GM21367 (cell line): ENCODE measurements around the gene RNF26.

Source experiments
- ATAC-seq: cut with Tn5 transposase; IDR thresholded peaks from one replicate; pipeline ENCODE4 v1.9.1; 2021; ENCODE audit not compliant: unreplicated experiment

RNF26 gene

GRCh38 chr11:119335655-119336543 lies 1.6 kb downstream of the RNF26 start:
- no peak for ATAC-seq

DNA sequence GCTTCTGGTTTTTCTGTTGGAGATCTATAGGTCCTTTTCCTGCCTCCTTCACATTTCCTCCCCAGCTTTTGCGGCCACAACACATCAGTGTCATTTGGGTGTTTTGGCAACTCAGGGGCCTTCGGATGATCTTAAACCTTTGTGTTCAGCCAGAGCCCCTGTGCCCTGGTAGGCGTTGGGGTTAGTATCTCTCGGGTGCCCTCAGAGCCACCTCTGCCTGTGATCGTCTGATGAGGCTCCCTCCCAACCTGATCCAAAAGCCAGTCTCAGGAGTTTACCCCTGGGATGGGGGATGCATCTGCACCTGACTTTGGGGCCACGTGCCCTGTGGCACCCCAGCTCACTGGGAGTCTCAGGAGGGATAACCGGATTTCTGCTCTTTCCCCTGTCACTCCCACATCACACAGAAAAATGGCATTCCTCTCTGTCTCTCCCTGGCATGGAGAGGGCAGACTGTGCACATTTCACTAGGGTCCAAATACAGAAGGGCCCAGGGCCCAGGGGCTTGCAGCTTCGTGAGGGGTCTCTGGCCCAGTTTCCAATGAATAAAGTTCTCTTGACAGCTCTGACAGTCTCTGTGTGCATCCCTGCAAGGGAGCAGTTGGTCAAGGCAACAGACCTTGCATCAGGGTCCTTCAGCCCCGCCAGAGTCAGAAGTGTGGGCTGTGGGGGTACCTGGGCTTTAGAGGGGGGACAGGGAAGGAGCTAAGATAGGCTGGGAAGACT lies 2.6 kb downstream of the RNF26 start:
- no peak for ATAC-seq

- no peak for ATAC-seq
Measured at GRCh38 chr11:119337581-119338317, 3.4 kb downstream of the RNF26 start.

- no peak for ATAC-seq
Measured at GRCh38 chr11:119338318-119338890, 4.1 kb downstream of the RNF26 start.

GRCh38 chr11:119338965-119339588 lies 4.8 kb downstream of the RNF26 start:
- ATAC-seq = no peak

DNA sequence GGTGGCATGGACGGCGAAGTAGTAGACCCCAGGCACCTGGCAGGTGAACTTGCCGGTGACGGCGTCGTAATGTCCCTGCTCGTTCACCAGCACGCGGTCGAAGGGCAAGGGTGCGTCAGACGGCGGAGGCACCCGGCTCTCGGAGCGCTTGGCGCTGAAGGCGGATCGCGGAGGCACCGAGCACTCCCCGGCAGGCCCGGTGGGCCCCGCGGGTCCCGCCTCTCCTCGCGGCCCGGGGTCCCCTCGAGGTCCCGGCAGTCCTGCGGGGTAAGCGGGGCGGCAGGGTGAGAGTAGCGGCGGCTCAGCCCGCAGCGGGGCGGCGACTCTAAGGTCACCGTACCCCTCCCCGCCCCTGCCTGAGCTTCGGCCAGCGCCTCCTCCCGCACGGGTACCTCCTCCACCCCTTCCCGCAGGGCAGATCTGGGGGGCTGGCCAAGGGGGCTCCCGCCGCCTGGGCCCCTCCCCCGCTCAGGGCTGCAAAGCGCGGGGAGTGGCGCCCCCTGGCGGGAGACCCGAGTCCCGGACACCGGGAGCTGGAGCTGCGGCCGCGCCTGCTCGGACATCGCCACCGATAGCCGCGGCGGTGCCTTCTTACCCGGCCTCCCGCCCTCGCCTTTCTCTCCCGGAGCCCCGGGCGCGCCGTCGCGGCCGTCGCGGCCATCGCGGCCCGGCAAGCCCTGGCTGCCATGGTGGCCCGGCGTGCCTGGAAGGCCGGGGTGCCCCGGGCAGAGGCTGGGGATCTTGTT lies 5.4 kb downstream of the RNF26 start:
- ATAC-seq = no peak

- no peak for ATAC-seq
Measured at GRCh38 chr11:119340335-119341221, 6.3 kb downstream of the RNF26 start, which contains the start of gene C1QTNF5. TSS of gene C1QTNF5 (minus strand) at chr11:119340883. CDS start at chr11:119340397, 486 bp downstream.

DNA sequence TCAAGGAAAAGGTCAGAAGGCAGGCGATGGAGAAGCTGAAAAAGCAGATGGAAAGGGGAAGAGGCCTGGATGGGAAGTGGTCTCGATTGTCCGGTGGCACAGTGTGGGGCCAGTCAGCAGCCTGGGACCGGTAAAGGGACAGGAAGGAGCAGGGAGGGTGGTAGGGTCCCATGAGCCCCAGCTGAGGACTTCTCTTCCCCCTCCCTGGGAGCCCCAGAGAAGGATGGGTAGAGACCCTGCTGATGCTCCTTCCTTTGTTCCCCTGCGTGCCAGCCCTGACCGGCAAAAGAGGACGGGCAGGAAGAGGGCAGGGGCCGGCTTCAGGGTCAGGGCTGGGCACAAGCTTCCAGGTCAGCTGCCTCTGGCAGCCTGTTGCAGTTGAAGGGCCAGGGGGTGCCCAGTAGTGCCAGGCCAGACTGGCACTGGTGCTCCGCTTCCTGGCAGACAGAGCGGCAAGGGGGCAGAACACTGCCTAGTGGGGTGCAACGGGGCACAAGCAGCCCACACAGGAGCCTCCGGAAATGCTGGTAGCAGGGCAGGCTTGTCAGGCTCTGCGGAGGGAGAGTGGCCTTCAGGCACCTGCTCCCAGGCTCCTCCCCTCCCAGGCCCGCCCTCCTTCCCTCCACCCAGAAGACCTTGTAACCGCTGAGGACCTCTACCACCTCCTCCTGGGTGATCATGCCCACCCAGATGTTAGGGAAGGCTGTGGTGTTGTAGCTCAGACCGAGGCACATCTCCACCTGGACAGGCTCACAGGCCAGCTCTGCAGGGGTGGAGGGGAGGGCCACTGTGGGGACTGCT lies 7.1 kb downstream of the RNF26 start:
- no peak for ATAC-seq

DNA sequence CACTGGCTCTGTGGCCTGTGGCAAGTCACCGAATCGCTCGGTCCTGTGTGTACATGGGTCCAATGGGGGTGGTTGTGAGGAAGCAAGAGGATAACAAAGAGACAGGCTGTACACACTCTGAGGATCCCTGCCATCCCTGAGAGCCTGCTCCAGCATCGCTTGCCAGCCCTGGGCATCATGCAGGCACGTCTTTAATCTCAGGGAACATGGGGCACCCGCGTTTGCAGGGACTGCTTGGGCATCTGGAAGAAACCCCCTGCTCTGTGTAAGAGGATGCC lies 7.6 kb downstream of the RNF26 start:
- ATAC-seq = no peak

- no peak for ATAC-seq
Measured at GRCh38 chr11:119342362-119343130, 8.2 kb downstream of the RNF26 start.

DNA sequence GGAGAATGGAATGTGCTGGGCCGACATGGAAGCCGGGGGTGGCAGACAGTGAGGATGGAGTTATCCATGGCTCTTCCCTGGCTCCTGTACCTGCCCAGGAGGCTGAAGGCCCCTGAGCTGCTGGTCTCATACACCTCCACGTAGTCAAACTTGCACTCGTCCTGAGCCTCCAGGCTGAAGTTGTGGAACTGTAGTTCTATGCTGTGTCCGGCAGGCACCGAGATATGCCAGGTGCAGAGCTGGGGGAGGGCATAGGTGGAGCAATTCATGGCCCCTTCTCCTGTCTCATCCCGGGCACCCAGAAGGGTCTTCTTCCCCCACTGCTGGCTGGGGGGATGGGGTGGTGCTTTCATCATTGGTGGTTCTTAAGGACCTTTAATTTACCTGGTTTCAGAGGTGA lies 9.4 kb downstream of the RNF26 start:
- ATAC-seq = no peak

DNA sequence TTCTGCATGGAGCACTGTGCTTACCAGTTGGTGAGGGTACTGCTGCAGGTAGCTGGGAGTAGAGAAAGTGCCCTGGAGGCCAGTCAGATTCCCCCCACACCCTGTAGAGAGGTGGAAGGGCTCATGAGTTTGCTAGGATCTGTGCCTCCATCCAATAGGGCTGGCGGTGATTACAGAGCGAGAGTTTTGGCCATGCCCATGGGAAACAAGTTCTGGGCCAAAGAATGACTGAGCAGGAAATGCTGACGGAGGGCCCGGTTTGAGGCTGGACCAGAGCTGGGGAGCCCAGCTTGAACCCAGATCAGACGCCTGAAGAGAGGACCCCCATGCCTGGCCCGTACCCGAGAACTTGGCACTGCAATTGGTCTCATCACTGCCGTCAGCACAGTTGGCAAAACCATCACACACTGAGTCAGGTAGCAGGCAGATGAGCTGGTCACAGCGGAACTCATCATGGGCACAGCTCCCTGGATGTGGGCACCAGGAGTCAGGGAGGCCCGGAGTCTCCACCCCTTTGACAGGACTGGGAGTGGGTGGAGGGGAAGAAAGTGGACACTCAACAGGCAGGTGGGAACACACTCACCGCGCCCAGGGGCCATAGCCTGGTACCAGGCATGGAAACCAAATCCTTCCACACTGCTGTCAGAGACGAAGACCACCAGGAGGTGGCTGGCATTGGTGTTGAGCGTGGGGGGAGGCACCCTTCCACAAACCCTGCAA lies 10.1 kb downstream of the RNF26 start:
- ATAC-seq = no peak

DNA sequence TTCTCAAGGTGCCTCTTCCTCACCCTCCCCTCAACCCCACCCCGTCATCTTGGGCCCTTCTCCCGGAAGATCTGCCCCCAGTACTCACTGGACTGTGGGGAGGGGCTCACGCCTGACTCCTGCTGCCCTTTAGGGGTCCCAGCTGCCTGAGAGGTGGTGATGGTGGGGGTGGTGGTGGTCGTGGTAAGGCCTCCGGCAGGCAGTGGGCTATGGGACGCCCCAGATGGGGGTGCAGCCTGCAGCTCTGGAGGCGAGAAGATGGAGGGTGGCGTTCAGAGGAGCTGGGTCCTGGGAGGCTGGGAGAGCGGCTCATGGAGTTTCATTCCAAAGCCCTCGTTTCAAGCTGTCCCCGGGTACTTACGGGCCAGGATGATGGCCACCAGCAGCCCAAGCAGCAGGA lies 11.4 kb downstream of the RNF26 start:
- ATAC-seq = no peak

- ATAC-seq = no peak
Measured at GRCh38 chr11:119346605-119347004, 12.3 kb downstream of the RNF26 start, which contains the start of gene MFRP. TSS of gene MFRP (minus strand) at chr11:119346705. CDS start at chr11:119346513, 192 bp downstream.

- no peak for ATAC-seq
Measured at GRCh38 chr11:119347242-119347641, 12.9 kb downstream of the RNF26 start.

- no peak for ATAC-seq
Measured at GRCh38 chr11:119347940-119348605, 13.7 kb downstream of the RNF26 start.
